HG02623 (cell line): Measurements from ENCODE around the gene TRHDE.

ENCODE experiments used
- ATAC-seq: cut with Tn5 transposase; IDR thresholded peaks from one replicate; pipeline ENCODE4 v1.9.1; 2021; ENCODE audit warnings: moderate library complexity; ENCODE audit not compliant: unreplicated experiment

TRHDE gene

GRCh38 chr12:72273851-72274351 lies 1.7 kb downstream of the TRHDE start:
- ATAC-seq: no peak

- no peak for ATAC-seq
Observed at GRCh38 chr12:72274931-72275330, 2.8 kb downstream of the TRHDE start.

- no peak for ATAC-seq
Observed at GRCh38 chr12:72275526-72275925, 3.4 kb downstream of the TRHDE start.

GRCh38 chr12:72276181-72276805 lies 4.1 kb downstream of the TRHDE start:
- no peak for ATAC-seq

GRCh38 chr12:72277415-72277814 lies 5.2 kb downstream of the TRHDE start:
- ATAC-seq: no peak

GRCh38 chr12:72278894-72279293 lies 6.7 kb downstream of the TRHDE start:
- no peak for ATAC-seq

GRCh38 chr12:72281126-72281525 lies 9.0 kb downstream of the TRHDE start:
- ATAC-seq: no peak

GRCh38 chr12:72282721-72283120 lies 10.6 kb downstream of the TRHDE start:
- no peak for ATAC-seq

GRCh38 chr12:72285861-72286260 lies 13.7 kb downstream of the TRHDE start:
- no peak for ATAC-seq

- no peak for ATAC-seq
Observed at GRCh38 chr12:72286526-72286925, 14.4 kb downstream of the TRHDE start.

GRCh38 chr12:72288436-72288835 lies 16.3 kb downstream of the TRHDE start:
- ATAC-seq: no peak

- ATAC-seq: no peak
Observed at GRCh38 chr12:72288911-72289310, 16.7 kb downstream of the TRHDE start.

- ATAC-seq: no peak
Observed at GRCh38 chr12:72289633-72290032, 17.5 kb downstream of the TRHDE start.

- ATAC-seq: no peak
Observed at GRCh38 chr12:72291175-72291574, 19.0 kb downstream of the TRHDE start.

- ATAC-seq: no peak
Observed at GRCh38 chr12:72293701-72294100, 21.5 kb downstream of the TRHDE start.

- ATAC-seq: no peak
Observed at GRCh38 chr12:72295101-72295500, 22.9 kb downstream of the TRHDE start.

GRCh38 chr12:72295744-72296143 lies 23.6 kb downstream of the TRHDE start:
- ATAC-seq: no peak

- no peak for ATAC-seq
Observed at GRCh38 chr12:72296389-72296788, 24.2 kb downstream of the TRHDE start.

GRCh38 chr12:72297666-72298065 lies 25.5 kb downstream of the TRHDE start:
- no peak for ATAC-seq

GRCh38 chr12:72300728-72301127 lies 28.6 kb downstream of the TRHDE start:
- ATAC-seq: no peak

- ATAC-seq: no peak
Observed at GRCh38 chr12:72304751-72305150, 32.6 kb downstream of the TRHDE start.

GRCh38 chr12:72307229-72307628 lies 35.1 kb downstream of the TRHDE start:
- ATAC-seq: no peak

- ATAC-seq: no peak
Observed at GRCh38 chr12:72311946-72312345, 39.8 kb downstream of the TRHDE start.
